DOHH2 (cell line): ENCODE results near the gene CAMTA1.

ENCODE experiments used
- EZH2phosphoT487 ChIP-seq: fragments of 200-600 bp; sonication (generic); IDR thresholded peaks from 2 replicates; pipeline ENCODE4 v1.6.1; 2017; ENCODE audit warnings: borderline replicate concordance, mild to moderate bottlenecking, antibody characterized with exemption, low read length, moderate library complexity, mixed read lengths
- TF ChIP-seq, protein P1 (sequence below): fragments of 200-600 bp; sonication (generic); IDR thresholded peaks from one replicate; pipeline ENCODE4 v1.5.1; 2014; ENCODE audit warnings: antibody characterized with exemption, mild to moderate bottlenecking, low read depth, low read length; ENCODE audit not compliant: poor library complexity, severe bottlenecking

DNA sequence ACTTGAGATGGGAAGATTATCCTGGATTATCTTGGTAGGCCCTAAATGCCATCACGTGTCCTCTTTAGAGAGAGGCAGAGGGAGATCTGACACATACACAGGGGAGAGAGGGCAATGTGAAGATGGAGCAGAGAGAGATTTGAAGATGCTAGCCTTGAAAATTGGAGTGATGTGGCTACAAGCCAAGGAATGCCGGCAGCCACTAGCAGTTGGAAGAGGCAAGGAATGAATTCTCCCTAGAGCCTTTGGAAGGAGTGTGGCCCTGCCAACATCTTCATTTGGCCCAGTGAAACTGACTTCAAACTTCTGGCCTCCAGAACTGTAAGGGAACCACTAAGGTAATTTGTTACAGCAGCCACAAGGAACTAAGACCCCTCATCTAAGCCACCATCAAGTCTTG lies 8.9 kb upstream of the CAMTA1 start:
- TF ChIP-seq, protein P1, sequence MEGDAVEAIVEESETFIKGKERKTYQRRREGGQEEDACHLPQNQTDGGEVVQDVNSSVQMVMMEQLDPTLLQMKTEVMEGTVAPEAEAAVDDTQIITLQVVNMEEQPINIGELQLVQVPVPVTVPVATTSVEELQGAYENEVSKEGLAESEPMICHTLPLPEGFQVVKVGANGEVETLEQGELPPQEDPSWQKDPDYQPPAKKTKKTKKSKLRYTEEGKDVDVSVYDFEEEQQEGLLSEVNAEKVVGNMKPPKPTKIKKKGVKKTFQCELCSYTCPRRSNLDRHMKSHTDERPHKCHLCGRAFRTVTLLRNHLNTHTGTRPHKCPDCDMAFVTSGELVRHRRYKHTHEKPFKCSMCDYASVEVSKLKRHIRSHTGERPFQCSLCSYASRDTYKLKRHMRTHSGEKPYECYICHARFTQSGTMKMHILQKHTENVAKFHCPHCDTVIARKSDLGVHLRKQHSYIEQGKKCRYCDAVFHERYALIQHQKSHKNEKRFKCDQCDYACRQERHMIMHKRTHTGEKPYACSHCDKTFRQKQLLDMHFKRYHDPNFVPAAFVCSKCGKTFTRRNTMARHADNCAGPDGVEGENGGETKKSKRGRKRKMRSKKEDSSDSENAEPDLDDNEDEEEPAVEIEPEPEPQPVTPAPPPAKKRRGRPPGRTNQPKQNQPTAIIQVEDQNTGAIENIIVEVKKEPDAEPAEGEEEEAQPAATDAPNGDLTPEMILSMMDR = no peak
- no peak for TF ChIP-seq EZH2phosphoT487
